Glutamatergic neuron (in vitro differentiated cells): ENCODE data around the gene RSAD1. TPM values are rescaled to one million over a fixed set of nuclear protein-coding genes. Genes with fewer than 3 reads are reported as not detected.

Source experiments
- DNase-seq: peaks from one replicate; pipeline ENCODE4 v3.0.0; 2022
- H3K27ac Mint-ChIP-seq: one replicate; pipeline ENCODE4 v1.8.0; 2020; ENCODE audit warnings: mild to moderate bottlenecking, mixed read lengths, inconsistent platforms; ENCODE audit not compliant: unreplicated experiment
- H3K27me3 Mint-ChIP-seq: one replicate; pipeline ENCODE4 v1.8.0; 2020; ENCODE audit warnings: mild to moderate bottlenecking, moderate library complexity, mixed read lengths, inconsistent platforms; ENCODE audit not compliant: unreplicated experiment
- H3K36me3 Mint-ChIP-seq: one replicate; pipeline ENCODE4 v1.8.0; 2020; ENCODE audit warnings: mild to moderate bottlenecking, mixed read lengths, inconsistent platforms; ENCODE audit not compliant: unreplicated experiment
- H3K4me1 Mint-ChIP-seq: one replicate; pipeline ENCODE4 v1.8.0; 2020; ENCODE audit warnings: mild to moderate bottlenecking, low read depth, mixed read lengths, inconsistent platforms; ENCODE audit not compliant: unreplicated experiment
- H3K4me3 Mint-ChIP-seq: one replicate; pipeline ENCODE4 v1.8.0; 2020; ENCODE audit warnings: mild to moderate bottlenecking, mixed read lengths, inconsistent platforms; ENCODE audit not compliant: unreplicated experiment
- H3K9me3 Mint-ChIP-seq: one replicate; pipeline ENCODE4 v1.8.0; 2020; ENCODE audit warnings: mild to moderate bottlenecking, moderate library complexity, mixed read lengths, inconsistent platforms; ENCODE audit not compliant: unreplicated experiment
- CTCF ChIP-seq: fragments of 200-600 bp; sonication (generic); IDR thresholded peaks from one replicate; pipeline ENCODE4 v1.5.0; 2021; ENCODE audit not compliant: partially characterized antibody, unreplicated experiment
- total RNA-seq: library from RNA; stranded (reverse); fragmentation: NEBNext Ultra II Directional; extraction: Animal tissue kit (Norgen Biotek cat#: 25700); gene quantifications from one replicate; pipeline ENCODE4 v1.2.1, GENCODE V29; 2021; ENCODE audit not compliant: unreplicated experiment

Gene RSAD1
- total RNA-seq, 1 donor from 2014 or later = 22.0 TPM

GRCh38 chr17:50495217-50495823 lies 16.7 kb downstream of the RSAD1 start:
- no peaks in the 10 kb centered on the region for H3K36me3 Mint-ChIP-seq
- no peak for DNase-seq
- H3K27me3 Mint-ChIP-seq = peaks cover 2% of the 10 kb centered on the region
- no peaks in the 10 kb centered on the region for H3K9me3 Mint-ChIP-seq
- no peak overlapping the region for H3K27ac Mint-ChIP-seq
- H3K4me3 Mint-ChIP-seq = no peak overlapping the region
- no peaks in the 10 kb centered on the region for H3K4me1 Mint-ChIP-seq
- TF ChIP-seq CTCF = no peak

- peaks cover 2% of the 10 kb centered on the region for H3K27me3 Mint-ChIP-seq
- no peak for DNase-seq
- H3K27ac Mint-ChIP-seq = no peak overlapping the region
- no peaks in the 10 kb centered on the region for H3K36me3 Mint-ChIP-seq
- no peaks in the 10 kb centered on the region for H3K4me1 Mint-ChIP-seq
- no peak overlapping the region for H3K4me3 Mint-ChIP-seq
- no peaks in the 10 kb centered on the region for H3K9me3 Mint-ChIP-seq
- no peak for TF ChIP-seq CTCF
Observed at GRCh38 chr17:50495918-50496317, 17.3 kb downstream of the RSAD1 start.

GRCh38 chr17:50498021-50498874 lies 19.6 kb downstream of the RSAD1 start:
- TF ChIP-seq CTCF = no peak
- H3K27ac Mint-ChIP-seq = no peak overlapping the region
- H3K9me3 Mint-ChIP-seq = peaks cover 2% of the 10 kb centered on the region
- no peaks in the 10 kb centered on the region for H3K4me1 Mint-ChIP-seq
- H3K36me3 Mint-ChIP-seq = no peaks in the 10 kb centered on the region
- no peak for DNase-seq
- H3K4me3 Mint-ChIP-seq = no peak overlapping the region
- H3K27me3 Mint-ChIP-seq = peaks cover 2% of the 10 kb centered on the region

- Mint-ChIP-seq H3K4me3 (no peak overlapping the region), H3K27me3 (peaks cover 2% of the 10 kb centered on the region), H3K4me1 (no peaks in the 10 kb centered on the region), H3K36me3 (no peaks in the 10 kb centered on the region), H3K27ac (no peak overlapping the region), H3K9me3 (peaks cover 4% of the 10 kb centered on the region)
- TF ChIP-seq CTCF = no peak
- DNase-seq = no peak
Observed at GRCh38 chr17:50499270-50499669, 20.6 kb downstream of the RSAD1 start.

- Mint-ChIP-seq H3K36me3 (no peaks in the 10 kb centered on the region), H3K4me1 (no peaks in the 10 kb centered on the region), H3K4me3 (no peak overlapping the region), H3K27me3 (peaks cover 3% of the 10 kb centered on the region), H3K27ac (no peak overlapping the region), H3K9me3 (peaks cover 4% of the 10 kb centered on the region)
- no peak for TF ChIP-seq CTCF
- DNase-seq = no peak
Observed at GRCh38 chr17:50499721-50500120, 21.1 kb downstream of the RSAD1 start.
